Stimulated activated CD4-positive, alpha-beta T cell treated with anti-CD3 and anti-CD28 coated beads, Interleukin-12 subunit alpha, Interleukin-12 subunit beta, amount 100 ng/mL, for 48 hours (primary cell): ENCODE results near the gene CLDN9.

Source experiments
- DNase-seq, 3 donors: peaks; one replicate each; pipeline ENCODE4 v3.0.0-alpha.2; 2020; ENCODE audit warnings: low read depth in 2 of 3, low spot score in 1 of 3

CLDN9 gene

GRCh38 chr16:2991566-2992261 lies 21.0 kb upstream of the CLDN9 start:
- DNase-seq, result no peak

- no peak for DNase-seq
Observed at GRCh38 chr16:2992383-2993081, 20.2 kb upstream of the CLDN9 start.

GRCh38 chr16:2996298-2996697 lies 16.4 kb upstream of the CLDN9 start:
- DNase-seq, result no peak

- DNase-seq, result no peak
Observed at GRCh38 chr16:2999929-3000328, 12.8 kb upstream of the CLDN9 start.

- no peak for DNase-seq
Observed at GRCh38 chr16:3000540-3000939, 12.2 kb upstream of the CLDN9 start.

- no peak for DNase-seq
Observed at GRCh38 chr16:3001316-3001715, 11.4 kb upstream of the CLDN9 start.

- DNase-seq, result peak; percentile 93 to 97 (median 96)
Observed at GRCh38 chr16:3003582-3004270, 9.0 kb upstream of the CLDN9 start.

GRCh38 chr16:3004319-3004718 lies 8.4 kb upstream of the CLDN9 start:
- no peak for DNase-seq

- no peak for DNase-seq
Observed at GRCh38 chr16:3004781-3005284, 7.9 kb upstream of the CLDN9 start.

- DNase-seq, result no peak
Observed at GRCh38 chr16:3007059-3007956, 5.4 kb upstream of the CLDN9 start.

- no peak for DNase-seq
Observed at GRCh38 chr16:3007957-3008689, 4.6 kb upstream of the CLDN9 start.

- no peak for DNase-seq
Observed at GRCh38 chr16:3008690-3009037, 4.1 kb upstream of the CLDN9 start.

- no peak for DNase-seq
Observed at GRCh38 chr16:3009568-3010390, 2.9 kb upstream of the CLDN9 start.

- no peak for DNase-seq
Observed at GRCh38 chr16:3010510-3010909, 2.2 kb upstream of the CLDN9 start.

- DNase-seq, result no peak
Observed at GRCh38 chr16:3012246-3012645, 477 bp upstream of the CLDN9 start.

- DNase-seq, result no peak
Observed at GRCh38 chr16:3013491-3013951, 798 bp downstream of the CLDN9 start.

GRCh38 chr16:3013998-3014690 lies 1.4 kb downstream of the CLDN9 start:
- no peak for DNase-seq

- DNase-seq, result no peak
Observed at GRCh38 chr16:3014971-3015370, 2.2 kb downstream of the CLDN9 start.
